T-helper 2 cell treated with Interferon-gamma antibody and Interleukin-4, amounts not matched to agents 5 μg/mL and 100 μg/mL, for 36 hours (primary cell): Measurements from ENCODE around the gene TEX35.

ENCODE experiments used
- DNase-seq: peaks from one replicate; pipeline ENCODE4 v3.0.0; 2021; ENCODE audit warnings: low spot score
- H3K27ac Mint-ChIP-seq: one replicate; pipeline ENCODE4 v1.8.0; 2021; ENCODE audit warnings: mild to moderate bottlenecking, mixed read lengths
- H3K27me3 Mint-ChIP-seq: one replicate; pipeline ENCODE4 v1.8.0; 2021; ENCODE audit warnings: low read depth, mixed read lengths
- H3K36me3 Mint-ChIP-seq: one replicate; pipeline ENCODE4 v1.8.0; 2021; ENCODE audit warnings: low read depth, mixed read lengths
- H3K4me1 Mint-ChIP-seq: one replicate; pipeline ENCODE4 v1.8.0; 2021; ENCODE audit warnings: low read depth, mixed read lengths
- H3K4me3 Mint-ChIP-seq: one replicate; pipeline ENCODE4 v1.8.0; 2022; ENCODE audit warnings: mild to moderate bottlenecking, moderate library complexity, mixed read lengths
- H3K9me3 Mint-ChIP-seq: one replicate; pipeline ENCODE4 v1.8.0; 2021; ENCODE audit warnings: mixed read lengths

Gene TEX35

GRCh38 chr1:178513278-178513983, 522 bp downstream of the TEX35 start:
- DNase-seq = no peak
- H3K27ac Mint-ChIP-seq = no peak overlapping the region
- no peaks in the 10 kb centered on the region for H3K36me3 Mint-ChIP-seq
- no peaks in the 10 kb centered on the region for H3K9me3 Mint-ChIP-seq
- no peak overlapping the region for H3K4me3 Mint-ChIP-seq
- H3K27me3 Mint-ChIP-seq = no peaks in the 10 kb centered on the region
- no peaks in the 10 kb centered on the region for H3K4me1 Mint-ChIP-seq

DNA sequence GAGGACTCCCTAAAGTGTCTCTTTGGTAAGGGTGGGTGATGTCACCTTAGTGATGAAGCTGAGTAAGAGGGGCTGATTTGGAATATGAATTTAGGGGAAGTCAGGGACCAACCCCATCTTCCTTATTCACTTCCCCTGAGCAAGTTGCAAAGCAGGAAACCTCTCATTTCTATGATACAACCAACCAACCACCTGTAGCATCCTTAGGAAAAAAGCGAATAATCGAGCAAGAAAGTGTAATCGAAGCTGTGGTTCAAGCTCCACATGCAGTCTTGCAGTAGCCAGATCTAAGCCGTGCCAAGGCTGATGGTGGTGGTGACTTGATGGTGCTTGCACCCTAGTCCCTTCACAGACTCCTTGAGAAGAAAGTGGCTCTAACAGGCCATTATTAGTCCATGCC, 3.2 kb downstream of the TEX35 start:
- Mint-ChIP-seq H3K4me1 (no peaks in the 10 kb centered on the region), H3K27me3 (peaks cover 3% of the 10 kb centered on the region), H3K4me3 (no peak overlapping the region), H3K27ac (no peak overlapping the region), H3K36me3 (no peaks in the 10 kb centered on the region), H3K9me3 (no peaks in the 10 kb centered on the region)
- DNase-seq = no peak

GRCh38 chr1:178518894-178519293, 6.0 kb downstream of the TEX35 start:
- Mint-ChIP-seq H3K27ac (no peak overlapping the region), H3K4me3 (no peak overlapping the region), H3K9me3 (no peaks in the 10 kb centered on the region), H3K27me3 (peaks cover 3% of the 10 kb centered on the region), H3K36me3 (no peaks in the 10 kb centered on the region), H3K4me1 (no peaks in the 10 kb centered on the region)
- DNase-seq = no peak

DNA sequence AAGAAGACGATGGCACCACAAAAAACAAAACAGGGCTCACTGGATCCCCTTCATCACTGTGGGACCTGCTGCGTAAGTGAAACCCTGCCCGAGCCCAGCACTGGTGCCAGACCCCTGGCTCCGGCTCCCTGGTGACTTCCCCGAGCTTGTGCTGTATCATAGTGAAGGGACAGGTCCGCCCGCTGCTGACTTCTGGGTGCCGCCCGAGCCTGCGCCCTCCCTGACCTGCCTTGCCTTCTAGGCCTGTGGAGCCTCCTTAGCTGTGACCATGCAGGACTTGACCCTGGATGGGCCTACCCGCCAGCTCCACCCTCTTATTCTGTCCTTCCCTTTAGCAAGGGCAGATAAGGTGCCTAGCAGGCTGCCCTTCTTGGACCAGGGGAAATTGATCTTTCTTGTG, 7.9 kb downstream of the TEX35 start:
- Mint-ChIP-seq H3K4me3 (no peak overlapping the region), H3K9me3 (no peaks in the 10 kb centered on the region), H3K27me3 (peaks cover 3% of the 10 kb centered on the region), H3K27ac (no peak overlapping the region), H3K36me3 (no peaks in the 10 kb centered on the region), H3K4me1 (no peaks in the 10 kb centered on the region)
- no peak for DNase-seq

DNA sequence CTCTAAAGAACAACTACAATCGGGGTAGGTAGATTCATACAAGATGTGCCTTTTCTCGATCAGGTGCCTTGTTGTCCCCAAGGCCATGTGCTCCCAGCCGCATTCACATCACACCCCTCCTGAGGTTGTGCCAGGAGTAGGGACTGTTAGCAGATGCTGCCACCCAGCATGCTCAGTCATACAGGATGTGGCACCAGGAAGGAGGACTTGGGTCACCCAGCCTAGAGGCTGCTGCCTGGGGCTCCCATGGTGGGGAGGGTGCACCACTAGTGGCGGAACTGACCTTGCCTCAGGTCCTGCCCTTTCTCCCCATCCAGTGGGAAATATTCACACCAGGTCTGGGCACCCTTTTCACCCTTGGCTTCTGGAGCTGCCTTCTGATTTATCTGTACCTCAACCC, 8.3 kb downstream of the TEX35 start:
- no peaks in the 10 kb centered on the region for H3K4me1 Mint-ChIP-seq
- peaks cover 3% of the 10 kb centered on the region for H3K27me3 Mint-ChIP-seq
- H3K4me3 Mint-ChIP-seq = no peak overlapping the region
- no peaks in the 10 kb centered on the region for H3K36me3 Mint-ChIP-seq
- DNase-seq = no peak
- no peaks in the 10 kb centered on the region for H3K9me3 Mint-ChIP-seq
- no peak overlapping the region for H3K27ac Mint-ChIP-seq

- Mint-ChIP-seq H3K9me3 (no peaks in the 10 kb centered on the region), H3K27me3 (no peaks in the 10 kb centered on the region), H3K4me3 (no peak overlapping the region), H3K4me1 (no peaks in the 10 kb centered on the region), H3K27ac (no peak overlapping the region), H3K36me3 (no peaks in the 10 kb centered on the region)
- DNase-seq = no peak
Observed at GRCh38 chr1:178527117-178527516, 14.2 kb downstream of the TEX35 start.

- Mint-ChIP-seq H3K4me3 (no peak overlapping the region), H3K27ac (no peak overlapping the region), H3K4me1 (no peaks in the 10 kb centered on the region), H3K27me3 (no peaks in the 10 kb centered on the region), H3K36me3 (no peaks in the 10 kb centered on the region), H3K9me3 (no peaks in the 10 kb centered on the region)
- DNase-seq = no peak
Observed at GRCh38 chr1:178528228-178528952, 15.5 kb downstream of the TEX35 start.

DNA sequence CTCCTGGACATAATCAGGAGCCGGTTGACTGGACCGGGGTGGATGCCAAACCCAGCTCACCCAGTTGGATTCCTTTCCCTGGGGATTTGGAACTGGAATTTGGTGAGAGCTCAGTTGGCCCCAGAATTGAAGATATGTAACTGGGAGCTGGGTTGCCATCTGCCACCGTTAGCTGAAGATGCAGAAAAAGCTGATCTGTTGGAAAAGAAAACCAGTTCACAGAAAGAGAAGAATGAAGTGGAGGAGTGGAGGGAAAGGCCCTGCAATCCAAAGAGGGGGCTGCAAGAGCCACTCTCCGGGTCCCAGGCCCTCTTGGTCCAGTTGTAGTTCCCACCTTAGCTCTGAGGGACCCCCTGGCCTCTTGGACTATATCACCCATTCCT, 16.0 kb downstream of the TEX35 start:
- no peaks in the 10 kb centered on the region for H3K4me1 Mint-ChIP-seq
- no peaks in the 10 kb centered on the region for H3K9me3 Mint-ChIP-seq

DNA sequence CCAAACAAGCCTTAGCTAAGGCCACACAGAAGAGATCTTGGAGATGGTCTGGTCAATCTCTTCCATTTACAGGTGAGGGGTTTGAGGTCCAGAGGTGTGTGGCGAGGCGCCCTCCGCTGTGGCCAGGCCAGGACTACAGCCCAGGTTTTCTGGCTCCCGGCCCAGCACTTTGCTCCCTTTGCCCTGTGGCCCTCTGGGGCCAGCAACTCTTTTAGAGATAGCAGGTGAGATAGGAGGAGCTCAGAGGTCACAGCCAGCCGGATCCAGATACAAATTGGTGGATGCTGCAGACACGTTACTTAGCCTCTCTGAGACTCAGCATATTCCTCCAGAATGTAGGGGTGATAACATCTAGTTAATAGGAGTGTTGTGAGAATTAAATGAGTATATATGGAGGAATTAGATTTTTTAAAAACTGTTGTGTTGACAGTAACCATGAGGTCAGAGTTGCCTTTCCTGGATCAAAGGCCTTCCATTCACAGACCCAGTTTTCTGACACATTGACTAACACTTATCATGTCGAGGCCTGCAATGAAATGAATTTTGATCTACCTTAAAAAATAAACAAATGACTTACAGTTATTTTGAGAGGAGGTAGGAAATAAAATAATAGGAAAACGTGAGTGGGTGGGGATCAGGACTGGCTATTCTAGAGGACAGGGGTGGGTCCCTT, 16.6 kb downstream of the TEX35 start:
- H3K9me3 Mint-ChIP-seq = no peaks in the 10 kb centered on the region
- DNase-seq = no peak
- no peaks in the 10 kb centered on the region for H3K36me3 Mint-ChIP-seq
- H3K27ac Mint-ChIP-seq = no peak overlapping the region
- H3K4me1 Mint-ChIP-seq = no peaks in the 10 kb centered on the region
- H3K27me3 Mint-ChIP-seq = no peaks in the 10 kb centered on the region
- H3K4me3 Mint-ChIP-seq = no peak overlapping the region

More for the DNA sequence above, 16.0 kb downstream of the TEX35 start:
- Mint-ChIP-seq H3K4me3 (no peak overlapping the region), H3K27me3 (no peaks in the 10 kb centered on the region), H3K27ac (no peak overlapping the region), H3K36me3 (no peaks in the 10 kb centered on the region)
- no peak for DNase-seq

GRCh38 chr1:178530037-178530402, 17.1 kb downstream of the TEX35 start:
- Mint-ChIP-seq H3K36me3 (no peaks in the 10 kb centered on the region), H3K9me3 (no peaks in the 10 kb centered on the region), H3K4me3 (no peak overlapping the region), H3K27me3 (no peaks in the 10 kb centered on the region), H3K27ac (no peak overlapping the region), H3K4me1 (no peaks in the 10 kb centered on the region)
- no peak for DNase-seq

- H3K36me3 Mint-ChIP-seq = no peaks in the 10 kb centered on the region
- DNase-seq = no peak
- no peak overlapping the region for H3K4me3 Mint-ChIP-seq
- no peak overlapping the region for H3K27ac Mint-ChIP-seq
- no peaks in the 10 kb centered on the region for H3K27me3 Mint-ChIP-seq
- no peaks in the 10 kb centered on the region for H3K4me1 Mint-ChIP-seq
- H3K9me3 Mint-ChIP-seq = no peaks in the 10 kb centered on the region
Observed at GRCh38 chr1:178530502-178530901, 17.6 kb downstream of the TEX35 start.

- Mint-ChIP-seq H3K9me3 (no peaks in the 10 kb centered on the region), H3K4me3 (no peak overlapping the region), H3K4me1 (no peaks in the 10 kb centered on the region), H3K36me3 (no peaks in the 10 kb centered on the region), H3K27me3 (no peaks in the 10 kb centered on the region), H3K27ac (no peak overlapping the region)
- no peak for DNase-seq
Observed at GRCh38 chr1:178531887-178532286, 19.0 kb downstream of the TEX35 start.

DNA sequence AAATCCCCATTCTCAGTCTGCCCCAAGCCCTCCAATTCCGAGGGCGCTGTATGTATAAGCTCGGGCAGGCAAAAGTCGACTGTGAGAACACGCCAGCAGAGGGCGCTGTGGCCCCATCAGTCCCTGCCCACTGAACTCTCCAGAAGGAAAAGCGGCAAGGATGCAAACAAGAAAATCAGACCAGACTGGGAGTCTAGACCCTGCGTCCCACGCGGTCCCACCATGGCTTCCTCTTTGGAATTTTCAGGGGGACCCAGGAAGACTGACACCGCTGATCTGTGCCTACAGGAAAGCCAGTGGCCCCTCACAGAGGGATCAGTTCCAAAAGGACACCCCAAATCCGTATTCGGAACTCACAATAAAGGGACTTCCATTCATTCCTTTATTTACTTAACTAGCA, 19.5 kb downstream of the TEX35 start:
- no peaks in the 10 kb centered on the region for H3K36me3 Mint-ChIP-seq
- no peaks in the 10 kb centered on the region for H3K4me1 Mint-ChIP-seq
- H3K27me3 Mint-ChIP-seq = no peaks in the 10 kb centered on the region
- peak; percentile 61 for DNase-seq
- H3K27ac Mint-ChIP-seq = no peak overlapping the region
- H3K4me3 Mint-ChIP-seq = no peak overlapping the region
- no peaks in the 10 kb centered on the region for H3K9me3 Mint-ChIP-seq

- Mint-ChIP-seq H3K27ac (no peak overlapping the region), H3K36me3 (no peaks in the 10 kb centered on the region), H3K4me3 (no peak overlapping the region)
Observed at GRCh38 chr1:178533121-178533946, 20.4 kb downstream of the TEX35 start.

More at GRCh38 chr1:178533121-178533946, 20.4 kb downstream of the TEX35 start:
- Mint-ChIP-seq H3K27me3 (no peaks in the 10 kb centered on the region), H3K9me3 (no peaks in the 10 kb centered on the region), H3K4me1 (no peaks in the 10 kb centered on the region)
- no peak for DNase-seq
